H1 (cell line): ENCODE data around the gene LHX5. TPM values are rescaled to one million over a fixed set of nuclear protein-coding genes. Genes with fewer than 3 reads are reported as not detected.

Experiments used
- CTCF ChIA-PET: fragments of 300-600 bp; sonication (Branson Sonifier 250); formaldehyde crosslinking; loops from one replicate; lab custom pipeline; 2021; ENCODE audit not compliant: partially characterized antibody; lab: Charles Lee
- POLR2A ChIA-PET: fragments of 300-600 bp; sonication (Branson Sonifier 250); formaldehyde crosslinking; loops from one replicate; lab custom pipeline; 2021; ENCODE audit warnings: inconsistent platforms; ENCODE audit not compliant: partially characterized antibody; lab: Charles Lee
- DNase-seq, 2 experiments: peaks; one replicate each; pipeline versions ENCODE4 v3.0.0 to v3.0.0-alpha.2; 2010 to 2022; ENCODE audit warnings: low spot score in 2 of 2, low read depth in 1 of 2, mixed read lengths in 1 of 2
- FAIRE-seq: peaks from 2 replicates; lab custom pipeline; 2011; peaks lifted over from hg19 to GRCh38; lab: Jason Lieb, UNC
- H2AFZ ChIP-seq: 2 replicates; pipeline ENCODE4 v1.8.1; 2012; ENCODE audit warnings: low read length, inconsistent platforms
- H2AK5ac ChIP-seq: 2 replicates; pipeline ENCODE4 v1.6.1; 2013; ENCODE audit warnings: low read depth, low read length
- H2BK120ac ChIP-seq: replicated peaks from 2 replicates; pipeline ENCODE3; 2013; ENCODE audit warnings: low read depth, low read length, inconsistent platforms
- H2BK12ac ChIP-seq: 2 replicates; pipeline ENCODE4 v1.6.1; 2013; ENCODE audit warnings: low read depth, low read length
- H2BK15ac ChIP-seq: 2 replicates; pipeline ENCODE4 v1.6.1; 2013; ENCODE audit warnings: low read length
- H2BK20ac ChIP-seq: 2 replicates; pipeline ENCODE4 v1.6.1; 2013; ENCODE audit warnings: low read length
- H2BK5ac ChIP-seq: 2 replicates; pipeline ENCODE4 v1.6.1; 2013; ENCODE audit warnings: low read depth, low read length
- H3K14ac ChIP-seq: 2 replicates; pipeline ENCODE4 v1.6.1; 2013; ENCODE audit warnings: inconsistent platforms; ENCODE audit not compliant: insufficient read length
- H3K18ac ChIP-seq: 2 replicates; pipeline ENCODE4 v1.6.1; 2013; ENCODE audit warnings: low read length; ENCODE audit errors: extremely low read depth
- H3K23ac ChIP-seq: 2 replicates; pipeline ENCODE4 v1.6.1; 2013; ENCODE audit warnings: inconsistent platforms; ENCODE audit not compliant: insufficient read length
- H3K23me2 ChIP-seq: 2 replicates; pipeline ENCODE4 v1.6.1; 2013; ENCODE audit warnings: low read depth, low read length
- H3K27ac ChIP-seq: 2 replicates; pipeline ENCODE4 v1.6.1; 2011; ENCODE audit warnings: low read depth, low read length, inconsistent platforms
- H3K27me3 ChIP-seq, 4 experiments: replicated peaks in 1 of 4; 1 replicate in 1 of 4; 2 replicates in 3 of 4; pipeline versions ENCODE4 v1.6.1 to v1.8.1; 2011 to 2013; ENCODE audit warnings: low read length in 3 of 4, mild to moderate bottlenecking in 3 of 4, inconsistent platforms in 2 of 4, mixed read lengths in 2 of 4, moderate library complexity in 1 of 4; ENCODE audit not compliant: control insufficient read depth in 3 of 4, insufficient read depth in 3 of 4; ENCODE audit errors: extremely low read depth in 1 of 4
- H3K36me3 ChIP-seq, 4 experiments: 2 replicates each; pipeline versions ENCODE4 v1.6.1 to v1.8.1; 2011 to 2013; ENCODE audit warnings: mild to moderate bottlenecking in 4 of 4, low read length in 3 of 4, moderate library complexity in 2 of 4, control low read depth in 1 of 4, inconsistent platforms in 1 of 4; ENCODE audit not compliant: insufficient read depth in 4 of 4, control insufficient read depth in 2 of 4
- H3K4ac ChIP-seq: replicated peaks from 2 replicates; pipeline ENCODE3; 2013; ENCODE audit warnings: low read length, low read depth, mixed read lengths, inconsistent platforms; ENCODE audit not compliant: insufficient read length
- H3K4me1 ChIP-seq, 4 experiments: replicated peaks in 1 of 4; 1 replicate in 1 of 4; 2 replicates in 3 of 4; pipeline versions ENCODE4 v1.6.1 to v1.8.1; 2011 to 2013; ENCODE audit warnings: low read length in 3 of 4, inconsistent platforms in 2 of 4, mixed read lengths in 1 of 4; ENCODE audit not compliant: insufficient read depth in 4 of 4, control insufficient read depth in 3 of 4
- H3K4me2 ChIP-seq, 2 experiments: 2 replicates each; pipeline versions ENCODE4 v1.6.1 to v1.8.1; 2011 to 2013; ENCODE audit warnings: low read depth in 2 of 2, low read length in 2 of 2, control low read depth in 1 of 2, inconsistent platforms in 1 of 2, mild to moderate bottlenecking in 1 of 2; ENCODE audit not compliant: insufficient read depth in 1 of 2
- H3K4me3 ChIP-seq, 4 experiments: fragments of 200-600, 300-600 bp in 1 of 4; sonication (generic), shearing (Covaris generic), sonication (Bioruptor Twin) in 1 of 4; 2 replicates each; pipeline versions ENCODE4 v1.5.1 to v1.8.1; 2011 to 2016; ENCODE audit warnings: low read length in 4 of 4, low read depth in 3 of 4, control low read depth in 2 of 4, inconsistent platforms in 2 of 4, mild to moderate bottlenecking in 2 of 4, mixed read lengths in 1 of 4, moderate library complexity in 1 of 4; ENCODE audit not compliant: insufficient read depth in 2 of 4; ENCODE audit errors: extremely low read depth in 1 of 4
- H3K56ac ChIP-seq: replicated peaks from 2 replicates; pipeline ENCODE3; 2013; ENCODE audit warnings: low read depth, mild to moderate bottlenecking, mixed read lengths, low read length, inconsistent platforms; ENCODE audit not compliant: insufficient read length
- H3K79me1 ChIP-seq: 2 replicates; pipeline ENCODE4 v1.6.1; 2013; ENCODE audit warnings: low read depth, low read length, control low read depth
- H3K79me2 ChIP-seq, 2 experiments: 2 replicates each; pipeline versions ENCODE4 v1.6.1 to v1.8.1; 2012 to 2013; ENCODE audit warnings: low read length in 2 of 2, mild to moderate bottlenecking in 2 of 2, inconsistent platforms in 1 of 2; ENCODE audit not compliant: insufficient read depth in 2 of 2, control insufficient read depth in 1 of 2
- H3K9ac ChIP-seq, 4 experiments: replicated peaks in 1 of 4; 1 replicate in 1 of 4; 2 replicates in 3 of 4; pipeline versions ENCODE4 v1.6.1 to v1.8.1; 2011 to 2013; ENCODE audit warnings: low read depth in 3 of 4, low read length in 3 of 4, control low read depth in 2 of 4, mild to moderate bottlenecking in 2 of 4, moderate library complexity in 2 of 4, inconsistent platforms in 1 of 4; ENCODE audit errors: extremely low read depth in 1 of 4
- H3K9me3 ChIP-seq, 2 experiments: 2 replicates each; pipeline versions ENCODE4 v1.6.1 to v1.8.1; 2012 to 2013; ENCODE audit warnings: mild to moderate bottlenecking in 2 of 2, moderate library complexity in 2 of 2, control low read depth in 1 of 2, inconsistent platforms in 1 of 2, low read depth in 1 of 2, low read length in 1 of 2, mixed read lengths in 1 of 2; ENCODE audit not compliant: insufficient read depth in 2 of 2
- H4K20me1 ChIP-seq, 2 experiments: replicated peaks in 1 of 2; 2 replicates each; pipeline versions ENCODE3 to v1.8.1; 2011 to 2013; ENCODE audit warnings: inconsistent platforms in 2 of 2, low read length in 2 of 2, mild to moderate bottlenecking in 1 of 2; ENCODE audit not compliant: insufficient read depth in 2 of 2, control insufficient read depth in 1 of 2
- H4K5ac ChIP-seq: 2 replicates; pipeline ENCODE4 v1.6.1; 2013; ENCODE audit warnings: low read length, low read depth, mixed read lengths, inconsistent platforms; ENCODE audit not compliant: insufficient read length
- H4K8ac ChIP-seq: 2 replicates; pipeline ENCODE4 v1.8.0; 2013; ENCODE audit warnings: mild to moderate bottlenecking, moderate library complexity, low read length, inconsistent platforms; ENCODE audit not compliant: insufficient read depth; ENCODE audit errors: extremely low read depth
- H4K91ac ChIP-seq: replicated peaks from 2 replicates; pipeline ENCODE3; 2013; ENCODE audit warnings: low read length, mixed read lengths, inconsistent platforms; ENCODE audit not compliant: insufficient read length
- CBX8 ChIP-seq: fragments of 300-800, 300-1000 bp; sonication (generic); IDR thresholded peaks from 2 replicates; pipeline ENCODE4 v1.7.1; 2016; ENCODE audit warnings: low read depth, low read length, borderline replicate concordance
- CREB1 ChIP-seq: IDR thresholded peaks from 2 replicates; pipeline ENCODE4 v1.6.1; 2012; ENCODE audit warnings: inconsistent platforms
- CTBP2 ChIP-seq: IDR thresholded peaks from 2 replicates; pipeline ENCODE4 v1.7.0; 2011; ENCODE audit warnings: borderline replicate concordance, mild to moderate bottlenecking, moderate library complexity, mixed read lengths, low read length; ENCODE audit not compliant: insufficient read depth, insufficient read length
- HDAC6 ChIP-seq: IDR thresholded peaks from one replicate; pipeline ENCODE4 v1.7.1; 2012; ENCODE audit warnings: low read depth, mild to moderate bottlenecking, inconsistent platforms, low read length, moderate library complexity
- JUN ChIP-seq: IDR thresholded peaks from 2 replicates; pipeline ENCODE4 v1.6.1; 2011; ENCODE audit warnings: low read depth, mild to moderate bottlenecking, improper control_type of control experiment, low read length
- KDM4A ChIP-seq: IDR thresholded peaks from one replicate; pipeline ENCODE4 v1.7.1; 2012; ENCODE audit warnings: low read depth, mild to moderate bottlenecking, moderate library complexity, low read length, inconsistent platforms; ENCODE audit not compliant: severe bottlenecking
- NANOG ChIP-seq: IDR thresholded peaks from 2 replicates; pipeline ENCODE4 v1.6.1; 2011; ENCODE audit warnings: low read length, low read depth, mild to moderate bottlenecking, inconsistent platforms; ENCODE audit not compliant: insufficient read depth, poor library complexity, severe bottlenecking
- NRF1 ChIP-seq: IDR thresholded peaks from 2 replicates; pipeline ENCODE4 v1.6.1; 2011; ENCODE audit warnings: mild to moderate bottlenecking, low read depth, low read length, improper control_type of control experiment
- POLR2A ChIP-seq, 2 experiments: IDR thresholded peaks; 1 replicate in 1 of 2; 2 replicates in 1 of 2; pipeline ENCODE4 v1.6.1; 2011; ENCODE audit warnings: low read depth in 2 of 2, low read length in 2 of 2, mild to moderate bottlenecking in 2 of 2; ENCODE audit errors: control extremely low read depth in 1 of 2
- SIN3A ChIP-seq, 2 experiments: IDR thresholded peaks in 1 of 2; conservative IDR thresholded peaks in 1 of 2; 2 replicates each; pipeline ENCODE4 v1.6.1; 2011 to 2012; ENCODE audit warnings: low read length in 2 of 2, improper control_type of control experiment in 1 of 2, low read depth in 1 of 2, mild to moderate bottlenecking in 1 of 2
- SIX5 ChIP-seq: IDR thresholded peaks from 2 replicates; pipeline ENCODE4 v1.6.1; 2011; ENCODE audit warnings: mild to moderate bottlenecking, low read depth, low read length
- SRF ChIP-seq: IDR thresholded peaks from 2 replicates; pipeline ENCODE4 v1.6.1; 2011; ENCODE audit warnings: mild to moderate bottlenecking, low read depth, low read length, moderate library complexity
- SUZ12 ChIP-seq: fragments of 200-600 bp; sonication (generic); IDR thresholded peaks from 2 replicates; pipeline ENCODE4 v1.6.1; 2012; ENCODE audit warnings: mild to moderate bottlenecking, inconsistent platforms, low read length, moderate library complexity, mixed read lengths
- TAF7 ChIP-seq: optimal IDR thresholded peaks from 2 replicates; pipeline ENCODE3; 2011; ENCODE audit warnings: low read depth, mild to moderate bottlenecking, inconsistent platforms, low read length, moderate library complexity, borderline replicate concordance
- WGBS, 2 experiments: shearing (Covaris generic) in 1 of 2; methylation state at CpG; one replicate each; pipeline versions ENCODE4 v1.1.6 to v1.1.7; 2013 to 2015; ENCODE audit warnings: low lambda C conversion rate in 2 of 2, mixed read lengths in 2 of 2, inconsistent platforms in 1 of 2, low coverage in 1 of 2, missing lambda C conversion rate in 1 of 2; ENCODE audit not compliant: insufficient replicate concordance in 2 of 2, insufficient coverage in 1 of 2, insufficient read length in 1 of 2; ENCODE audit errors: extremely low coverage in 1 of 2, missing lambda C conversion rate in 1 of 2; 5-methylcytosine and 5-hydroxymethylcytosine counted together
- polyA plus RNA-seq, 7 experiments: library from polyadenylated mRNA; depleted of rRNA in 3 of 7; stranded (reverse) in 5 of 7; unstranded in 2 of 7; fragments of >200 nt in 5 of 7; fragments of 200-250 nt in 2 of 7; gene quantifications; 1 replicate in 5 of 7; 2 replicates in 1 of 7; 4 replicates in 1 of 7; pipeline versions ENCODE4 v1.2.1 to v1.2.3, GENCODE V29; 2011 to 2013; ENCODE audit warnings: missing spikeins in 2 of 7, mixed read lengths in 2 of 7
- total RNA-seq: library from RNA; stranded (reverse); fragmentation: NEBNext Ultra II Directional; extraction: Animal tissue kit (Norgen Biotek cat#: 25700); gene quantifications from 2 replicates; pipeline ENCODE4 v1.2.1, GENCODE V29; 2021

The LHX5 gene
- total and polyA plus RNA-seq, 2 of the 8 experiments (the other 6 are each of a cell fraction or from before 2014, with no cell fraction given) = 0.47 to 1.1 TPM

GRCh38 chr12:113467142-113467501 lies 4.5 kb downstream of the LHX5 start:
- Histone ChIP-seq H3K36me3 (peaks cover 3 to 78% (median 7%) of the 10 kb centered on the region in 4 experiments; a peak in 5 of 8 replicates), H3K27me3 (peaks cover 95 to 100% (median 99%) of the 10 kb centered on the region in 4 experiments), H3K79me2 (no peaks in the 10 kb centered on the region), H3K4me3 (peak overlapping the region; percentile 53 to 66 (median 60)), H4K91ac (peak overlapping the region; percentile 63), H4K20me1 (peaks cover 17 to 34% of the 10 kb centered on the region in 2 experiments), H2BK12ac (peak overlapping the region; percentile 100), H3K18ac (peak overlapping the region; percentile 91), H3K14ac (no peak overlapping the region), H3K79me1 (no peaks in the 10 kb centered on the region), H2AK5ac (peak overlapping the region; percentile 100), H2BK120ac (peak overlapping the region; percentile 52), H3K56ac (no peak overlapping the region), H3K9me3 (no peaks in the 10 kb centered on the region), H2AFZ (no peak overlapping the region), H3K23me2 (peaks cover 19% of the 10 kb centered on the region; the same call in 1 of the 2 replicates), H4K8ac (peak overlapping the region; percentile 11; the same call in 1 of the 2 replicates), H2BK5ac (peak overlapping the region; percentile 28; the same call in 1 of the 2 replicates), H3K23ac (peak overlapping the region; percentile 83), H3K9ac (no peak overlapping the region), H2BK15ac (peak overlapping the region; percentile 98), H3K4me1 (peaks cover 4 to 78% (median 54%) of the 10 kb centered on the region in 4 experiments), H3K4me2 (peak overlapping the region; percentile 93 to 97), H2BK20ac (0 out of 2 replicates have a peak overlapping the region, but pooled peaks have one; percentile 16), H4K5ac (peak overlapping the region; percentile 6), H3K4ac (peak overlapping the region; percentile 96), H3K27ac (no peak overlapping the region)
- WGBS, 2 experiments = 4% methylated on average over 27 of the region's 31 CpGs; no CpG with 5 or more reads in 1 of the 2 experiments
- no peak for FAIRE-seq
- DNase-seq = peak in 1 of 2 experiments; percentile 66
- ChIA-PET CTCF (interaction anchor here (0.9 to 9.0 kb wide), 3 partner anchors 8 to 24 kb away, joined by 3 to 79 read pairs (median 13); no protein-coding TSS in a partner anchor), POLR2A (no interaction called here)
- TF ChIP-seq CTBP2 = no peak
- no peak for TF ChIP-seq JUN
- no peak for TF ChIP-seq POLR2A (IDR thresholded peaks at IDR 0.05; ENCODE audit: control extremely low read depth in 1 of 2, low read depth in 2 of 2, low read length in 2 of 2)
- no peak for TF ChIP-seq HDAC6
- TF ChIP-seq NRF1 = peak; percentile 55
- no peak for TF ChIP-seq SIN3A (conservative IDR thresholded peaks at IDR 0.05 in 1 of 2, IDR thresholded peaks at IDR 0.05 in 1 of 2; ENCODE audit: low read depth in 1 of 2, low read length in 2 of 2)
- TF ChIP-seq NANOG = no peak
- TF ChIP-seq CBX8 = no peak
- no peak for TF ChIP-seq CREB1
- no peak for TF ChIP-seq TAF7
- no peak for TF ChIP-seq SIX5
- TF ChIP-seq KDM4A = peak; percentile 19
- TF ChIP-seq SUZ12 = peak; percentile 56; the same call in 1 of the 2 replicates
- no peak for TF ChIP-seq SRF
